A673 (cell line): ENCODE measurements around the gene CASKIN2.
"Not testable (repeated sequence)": the region's sequence is repeated elsewhere in the genome, so short reads cannot be mapped to it uniquely, and the experiment has no call there.

Source experiments
- EZH2 ChIP-seq: fragments of 200-600 bp; sonication (generic); IDR thresholded peaks from 2 replicates; pipeline ENCODE4 v1.6.1; 2017; ENCODE audit warnings: borderline replicate concordance, low read depth, mild to moderate bottlenecking, mixed read lengths, antibody characterized with exemption, low read length; ENCODE audit not compliant: poor library complexity, severe bottlenecking
- TF ChIP-seq, protein P1 (sequence below): fragments of 300-800, 200-600 bp; sonication (generic); conservative IDR thresholded peaks from 2 replicates; pipeline ENCODE4 v1.5.1; 2017; ENCODE audit warnings: low read depth, mild to moderate bottlenecking, antibody characterized with exemption, low read length, moderate library complexity, mixed read lengths

DNA sequence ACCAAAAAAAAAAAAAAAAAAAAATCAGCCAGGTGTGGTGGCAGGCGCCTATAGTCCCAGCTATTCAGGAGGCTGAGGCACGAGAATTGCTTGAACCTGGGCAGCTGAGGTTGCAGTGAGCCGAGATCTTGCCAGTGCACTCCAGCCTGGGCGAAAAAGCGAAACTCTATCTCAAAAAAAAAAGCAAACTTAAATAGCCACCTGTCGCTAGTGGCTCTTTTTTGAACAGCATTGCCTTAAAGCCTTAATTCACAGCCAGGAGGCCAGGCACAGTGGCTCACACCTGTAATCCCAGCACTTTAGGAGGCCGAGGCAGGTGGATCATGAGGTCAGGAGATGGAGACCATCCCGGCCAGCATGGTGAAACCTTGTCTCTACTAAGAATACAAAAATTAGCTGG is 5.1 kb upstream of the CASKIN2 start:
- TF ChIP-seq, protein P1, sequence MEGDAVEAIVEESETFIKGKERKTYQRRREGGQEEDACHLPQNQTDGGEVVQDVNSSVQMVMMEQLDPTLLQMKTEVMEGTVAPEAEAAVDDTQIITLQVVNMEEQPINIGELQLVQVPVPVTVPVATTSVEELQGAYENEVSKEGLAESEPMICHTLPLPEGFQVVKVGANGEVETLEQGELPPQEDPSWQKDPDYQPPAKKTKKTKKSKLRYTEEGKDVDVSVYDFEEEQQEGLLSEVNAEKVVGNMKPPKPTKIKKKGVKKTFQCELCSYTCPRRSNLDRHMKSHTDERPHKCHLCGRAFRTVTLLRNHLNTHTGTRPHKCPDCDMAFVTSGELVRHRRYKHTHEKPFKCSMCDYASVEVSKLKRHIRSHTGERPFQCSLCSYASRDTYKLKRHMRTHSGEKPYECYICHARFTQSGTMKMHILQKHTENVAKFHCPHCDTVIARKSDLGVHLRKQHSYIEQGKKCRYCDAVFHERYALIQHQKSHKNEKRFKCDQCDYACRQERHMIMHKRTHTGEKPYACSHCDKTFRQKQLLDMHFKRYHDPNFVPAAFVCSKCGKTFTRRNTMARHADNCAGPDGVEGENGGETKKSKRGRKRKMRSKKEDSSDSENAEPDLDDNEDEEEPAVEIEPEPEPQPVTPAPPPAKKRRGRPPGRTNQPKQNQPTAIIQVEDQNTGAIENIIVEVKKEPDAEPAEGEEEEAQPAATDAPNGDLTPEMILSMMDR = not testable (repeated sequence)
- TF ChIP-seq EZH2 = not testable (repeated sequence)
